Stimulated activated CD4-positive, alpha-beta T cell treated with anti-CD3 and anti-CD28 coated beads, Interleukin-12 subunit alpha, Interleukin-12 subunit beta, amount 100 ng/mL, for 24 hours (primary cell): ENCODE measurements around the gene BBS5.

ENCODE experiments used
- DNase-seq, 2 experiments: peaks; one replicate each; pipeline ENCODE4 v3.0.0-alpha.2; 2020; ENCODE audit warnings: low read depth in 2 of 2

BBS5 gene

DNA sequence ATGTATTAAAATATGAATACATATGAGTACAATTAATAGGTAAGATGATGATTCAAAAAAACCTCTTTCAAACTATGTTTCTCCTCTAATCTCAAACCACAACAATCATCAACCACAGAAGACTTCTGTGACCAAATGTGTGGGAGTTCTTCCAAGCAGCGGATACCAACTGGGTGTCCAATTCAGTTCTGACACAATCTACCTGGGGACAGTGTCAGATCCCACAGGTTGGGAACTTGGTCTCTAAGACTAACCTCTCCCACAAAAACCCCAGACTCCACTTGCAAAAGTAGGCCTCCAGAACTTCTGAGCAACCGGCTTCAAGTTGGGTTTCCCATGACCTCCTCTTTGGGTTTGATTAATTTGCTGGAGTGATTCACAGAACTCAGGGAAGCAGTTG, 67.5 kb downstream of the BBS5 start:
- no peak for DNase-seq
